Measurements from ENCODE around the gene INSRR.

INSRR gene

GRCh38 chr1:156874142-156874541 lies 15.2 kb upstream of the INSRR start:
- no peak for DNase-seq (ENCODE audit: low read depth)

GRCh38 chr1:156873659-156874058 lies 14.7 kb upstream of the INSRR start:
- DNase-seq (ENCODE audit: low read depth), result no peak

GRCh38 chr1:156869455-156869854 lies 10.5 kb upstream of the INSRR start:
- no peak for DNase-seq (ENCODE audit: low read depth)

- no peak for DNase-seq (ENCODE audit: low read depth)
These were observed 9.4 kb upstream of the INSRR start for GRCh38 chr1:156868341-156868740.

GRCh38 chr1:156866249-156866909 lies 7.5 kb upstream of the INSRR start:
- DNase-seq (ENCODE audit: low read depth), result no peak

GRCh38 chr1:156865865-156866248 lies 6.9 kb upstream of the INSRR start:
- DNase-seq (ENCODE audit: low read depth), result no peak

DNA sequence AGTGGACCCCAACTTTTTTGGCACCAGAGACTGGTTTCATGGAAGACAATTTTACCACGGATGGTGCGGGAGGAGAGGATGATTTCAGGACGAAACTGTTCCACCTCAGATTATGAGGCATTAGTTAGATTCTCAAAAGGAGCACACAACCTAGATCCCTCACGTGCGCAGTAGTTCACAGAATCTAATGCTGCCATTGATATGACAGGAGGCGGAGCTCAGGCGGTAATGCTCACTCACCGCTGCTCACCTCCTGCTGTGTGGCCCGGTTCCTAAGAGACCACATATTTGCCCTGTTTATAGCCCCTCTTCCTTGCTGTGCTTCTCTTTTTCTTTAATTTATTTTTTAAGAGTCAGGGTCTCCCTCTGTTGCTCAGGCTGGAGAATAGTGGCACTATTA lies 6.3 kb upstream of the INSRR start:
- DNase-seq (ENCODE audit: low read depth), result no peak

- no peak for DNase-seq (ENCODE audit: low read depth)
These were observed 5.9 kb upstream of the INSRR start for GRCh38 chr1:156864796-156865195.

DNA sequence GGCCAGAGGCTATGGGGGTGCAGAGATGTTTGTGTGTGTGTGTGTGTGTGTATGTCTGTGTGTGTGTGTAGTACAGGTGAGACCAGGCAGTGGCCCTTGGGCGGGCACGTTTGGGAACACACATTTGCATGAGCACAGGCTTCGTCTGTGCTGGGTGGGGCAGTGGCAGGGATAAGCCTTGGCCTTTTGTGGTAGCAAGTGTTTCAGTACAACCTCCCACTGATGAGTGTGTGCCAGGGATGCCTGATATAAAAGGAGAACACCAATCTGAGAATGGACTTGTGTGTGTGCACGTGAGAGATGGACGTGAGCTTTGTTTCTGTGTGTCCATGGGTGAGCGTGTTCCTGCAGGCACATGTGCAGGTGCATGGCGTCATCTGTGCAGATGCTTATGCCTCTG lies 4.7 kb upstream of the INSRR start:
- no peak for DNase-seq (ENCODE audit: low read depth)

DNA sequence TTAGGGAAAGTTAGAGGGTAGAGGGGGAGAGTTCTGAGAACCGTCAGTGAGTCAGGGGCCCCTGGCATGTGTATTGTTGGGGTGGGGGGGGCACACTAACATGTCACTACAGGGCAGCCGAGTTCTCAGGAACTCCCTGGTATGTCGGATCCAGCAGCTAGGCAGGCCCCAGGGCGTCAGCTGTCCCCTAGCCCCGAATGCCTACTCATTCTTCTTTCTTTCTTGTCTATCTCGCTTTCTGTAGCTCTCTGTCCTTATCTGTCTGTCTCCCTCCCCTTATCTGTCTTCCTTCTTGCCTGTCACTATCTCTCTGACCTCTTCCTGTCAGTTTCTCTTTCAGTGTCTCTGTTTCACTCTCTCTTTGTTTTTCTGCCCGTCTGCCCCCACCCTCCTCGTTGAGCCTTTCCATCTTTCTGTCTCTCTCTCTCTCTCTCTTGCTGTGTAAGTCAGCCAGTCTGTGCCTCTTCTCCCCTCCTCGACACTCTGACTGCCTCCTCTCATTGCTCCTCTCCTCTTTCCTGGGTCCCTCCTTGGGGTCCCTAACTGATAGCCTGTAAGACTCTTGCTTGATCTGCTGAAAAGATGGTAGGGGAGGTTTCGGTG lies 4.2 kb upstream of the INSRR start:
- DNase-seq (ENCODE audit: low read depth), result no peak

- no peak for DNase-seq (ENCODE audit: low read depth)
These were observed 3.7 kb upstream of the INSRR start for GRCh38 chr1:156862584-156862983.

GRCh38 chr1:156860628-156861423 lies 1.9 kb upstream of the INSRR start, which contains the start of gene NTRK1:
NTRK1 (plus strand) TSS chr1:156860865; CDS start chr1:156860935, 70 bp downstream.
- peak; percentile 48 for DNase-seq (ENCODE audit: low read depth)

DNA sequence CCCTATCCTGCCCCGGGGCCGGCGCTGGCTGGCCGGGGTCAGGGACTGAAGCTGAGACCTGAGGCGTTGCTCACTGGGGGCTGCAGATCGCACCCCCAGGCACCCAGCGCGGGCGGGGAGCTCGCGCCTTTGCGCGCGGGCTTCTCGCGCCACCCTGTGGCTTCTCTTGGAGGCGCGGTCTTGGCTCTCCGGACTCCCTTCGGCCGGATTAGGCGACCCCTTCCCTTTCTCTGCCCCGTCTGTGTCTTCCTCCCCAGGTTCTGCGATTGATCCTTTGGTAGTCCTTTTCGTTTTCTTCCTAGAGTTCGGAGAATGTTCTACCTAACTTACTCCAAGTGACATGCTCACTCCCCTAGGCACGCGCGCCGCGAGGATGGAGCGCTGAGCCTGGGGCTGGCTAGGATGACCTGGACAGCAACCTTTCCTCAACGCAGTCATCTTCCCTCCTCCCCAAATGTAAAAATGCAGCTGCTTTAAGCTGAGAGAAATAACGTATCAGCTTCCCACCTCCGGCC lies 1.3 kb upstream of the INSRR start:
- peak; percentile 48 for DNase-seq (ENCODE audit: low read depth)

DNA sequence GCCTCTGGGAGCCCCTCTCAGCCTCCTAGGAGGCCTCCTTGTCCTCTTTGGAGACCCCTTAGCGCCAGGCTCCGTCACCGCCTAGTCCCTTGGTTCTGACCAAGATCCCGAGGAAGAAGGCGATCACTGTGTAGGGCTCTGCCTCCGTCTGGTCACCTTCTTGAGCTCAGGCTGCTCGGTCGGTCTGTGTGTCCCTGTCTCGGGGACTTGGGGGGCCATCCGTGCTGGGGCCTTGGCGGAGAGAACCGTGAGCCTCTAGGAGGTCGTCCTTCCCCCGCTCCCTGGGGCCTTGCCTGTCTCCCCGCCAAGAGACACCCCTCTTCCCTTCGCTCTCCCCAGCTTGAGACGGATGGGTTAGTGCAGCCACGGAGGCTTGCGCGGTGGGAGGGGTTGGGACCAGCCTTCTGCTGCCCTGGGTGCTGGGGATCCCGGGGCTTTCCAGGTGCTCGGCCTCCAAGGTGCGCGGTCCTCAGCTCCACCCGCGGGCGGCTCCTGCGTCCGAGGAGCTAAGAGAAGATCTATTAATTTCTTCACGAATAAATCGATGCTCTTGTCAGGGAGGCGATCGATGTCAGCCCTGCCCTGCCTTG lies 701 bp upstream of the INSRR start:
- DNase-seq (ENCODE audit: low read depth), result no peak

DNA sequence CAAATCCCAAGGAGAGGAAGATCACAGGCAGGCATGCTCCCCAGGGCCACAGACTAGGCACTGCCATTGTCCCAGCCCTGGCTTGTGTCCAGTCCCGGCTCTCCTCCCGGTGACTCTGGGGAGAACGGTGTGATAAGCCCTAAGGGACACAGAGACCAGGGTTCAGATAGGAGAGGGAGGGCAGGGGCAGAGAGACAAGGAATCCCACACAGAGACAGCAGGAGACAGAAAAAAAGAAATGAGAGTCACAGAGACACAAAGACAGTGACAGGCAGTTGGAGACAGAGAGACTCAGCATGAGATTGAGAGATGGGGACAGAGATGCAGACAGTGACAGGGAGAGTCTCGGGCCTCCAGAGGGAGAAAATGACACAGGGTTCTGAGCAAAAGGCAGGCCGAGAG lies 361 bp downstream of the INSRR start:
- DNase-seq (ENCODE audit: low read depth), result no peak

DNA sequence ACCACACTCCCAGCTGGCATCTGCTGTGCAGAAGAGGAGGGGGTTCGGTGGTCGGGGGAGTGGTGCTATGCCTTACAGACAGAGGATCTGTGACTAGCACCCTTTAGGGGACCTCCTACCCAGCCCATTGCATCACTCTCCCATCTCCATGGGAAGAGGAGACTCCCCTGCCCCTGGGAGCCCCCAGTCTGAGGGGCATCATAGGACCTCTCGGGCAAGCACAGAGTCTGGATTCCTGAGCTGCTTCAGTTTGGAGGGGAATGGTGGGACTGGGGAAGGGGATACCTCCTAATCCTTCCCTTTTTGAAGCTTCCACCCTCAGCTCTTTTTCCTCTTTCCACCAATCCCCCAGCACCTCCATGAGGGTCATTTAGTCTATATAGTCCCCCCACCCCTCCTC lies 1.4 kb downstream of the INSRR start:
- DNase-seq (ENCODE audit: low read depth), result no peak

- no peak for DNase-seq (ENCODE audit: low read depth)
These were observed 2.6 kb downstream of the INSRR start for GRCh38 chr1:156856282-156856785.

DNA sequence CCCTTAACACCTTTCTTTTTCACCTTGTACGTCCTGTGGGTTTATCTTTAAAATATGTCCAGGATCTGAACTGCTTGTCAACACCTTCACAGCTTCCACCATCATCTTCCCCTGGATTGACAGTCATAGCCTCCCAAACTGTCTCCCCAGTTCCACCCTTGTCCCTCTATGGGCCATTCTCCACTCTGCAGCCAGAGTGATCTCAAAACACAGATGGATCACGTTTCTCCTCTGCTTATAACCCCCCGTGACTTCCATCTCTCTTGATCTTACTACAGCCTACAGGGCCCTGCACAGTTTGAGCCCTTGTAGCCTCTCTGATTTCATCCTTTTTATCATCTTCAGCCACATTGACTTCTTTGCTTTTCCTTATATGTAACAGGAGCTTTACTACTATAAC lies 4.3 kb downstream of the INSRR start:
- no peak for DNase-seq (ENCODE audit: low read depth)

DNA sequence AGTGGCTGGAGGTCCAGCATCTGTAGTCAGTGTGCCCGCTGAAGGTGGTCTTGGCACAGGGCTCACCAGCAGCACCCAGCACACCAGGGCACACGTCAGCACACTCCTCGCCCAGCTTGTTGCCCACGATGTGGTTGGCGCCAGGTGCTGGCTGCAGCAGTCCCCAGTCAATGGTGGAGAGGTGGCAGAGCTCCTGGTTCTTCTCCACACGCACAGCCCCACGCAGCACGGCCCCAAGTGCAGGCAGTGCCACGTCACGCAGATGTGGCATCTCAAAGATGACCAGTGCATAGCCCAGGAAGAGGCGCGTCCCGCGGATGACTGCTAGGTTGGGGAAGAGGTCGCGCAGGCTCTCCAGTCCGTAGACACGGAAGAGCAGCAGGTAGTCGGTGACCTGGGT lies 5.2 kb downstream of the INSRR start:
- no peak for DNase-seq (ENCODE audit: low read depth)

DNA sequence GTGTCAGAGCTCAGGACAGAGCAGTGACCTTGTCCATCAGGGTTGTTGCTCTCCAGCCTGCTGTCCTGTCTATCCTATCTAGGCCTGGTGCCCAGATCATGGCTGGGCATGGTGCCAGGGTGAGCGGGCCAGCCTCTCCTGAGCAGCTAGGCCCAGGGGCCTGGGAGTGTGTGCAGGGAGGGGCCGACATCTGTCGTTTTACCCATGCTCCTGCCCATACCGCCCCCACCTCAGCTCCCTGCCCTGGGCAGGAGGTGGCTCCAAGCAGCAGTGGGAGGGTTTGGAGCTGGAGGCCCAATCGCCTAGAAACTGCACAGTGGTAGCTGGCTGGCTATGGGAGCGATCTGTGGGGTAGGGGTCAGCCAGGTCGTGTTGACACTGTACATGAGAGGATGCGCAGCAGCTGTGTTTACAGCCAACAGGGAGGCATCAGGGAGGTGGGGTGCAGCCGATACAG lies 6.5 kb downstream of the INSRR start:
- no peak for DNase-seq (ENCODE audit: low read depth)

GRCh38 chr1:156851779-156852417 lies 7.0 kb downstream of the INSRR start:
- no peak for DNase-seq (ENCODE audit: low read depth)

GRCh38 chr1:156849151-156849496 lies 9.8 kb downstream of the INSRR start:
- no peak for DNase-seq (ENCODE audit: low read depth)
